HUES64 (cell line): ENCODE data around the gene SLC38A6.

Experiments
- H3K27ac ChIP-seq: 2 replicates; pipeline ENCODE4 v1.7.0; 2013; ENCODE audit warnings: low read depth, low read length, inconsistent platforms
- H3K27me3 ChIP-seq: 2 replicates; pipeline ENCODE4 v1.6.1; 2013; ENCODE audit warnings: mild to moderate bottlenecking, low read length; ENCODE audit not compliant: insufficient read depth
- H3K36me3 ChIP-seq: 2 replicates; pipeline ENCODE4 v1.6.1; 2013; ENCODE audit warnings: mild to moderate bottlenecking, low read length; ENCODE audit not compliant: insufficient read depth
- H3K4me1 ChIP-seq: 2 replicates; pipeline ENCODE4 v1.6.1; 2013; ENCODE audit warnings: mild to moderate bottlenecking, low read length, moderate library complexity; ENCODE audit not compliant: insufficient read depth
- H3K4me3 ChIP-seq: 2 replicates; pipeline ENCODE4 v1.5.1; 2013; ENCODE audit warnings: mild to moderate bottlenecking, low read length, moderate library complexity
- H3K9ac ChIP-seq: 2 replicates; pipeline ENCODE4 v1.6.1; 2013; ENCODE audit warnings: mild to moderate bottlenecking, low read depth, low read length
- H3K9me3 ChIP-seq: 2 replicates; pipeline ENCODE4 v1.6.1; 2013; ENCODE audit warnings: low read depth, low read length; ENCODE audit not compliant: insufficient read depth
- WGBS: fragments of 150-250, 120-280 bp; methylation state at CpG from one replicate; pipeline ENCODE4 v1.1.7; 2013; ENCODE audit warnings: missing lambda C conversion rate; 5-methylcytosine and 5-hydroxymethylcytosine counted together

SLC38A6 gene

GRCh38 chr14:61033054-61033453 lies 52.0 kb downstream of the SLC38A6 start:
- no peak overlapping the region for H3K9ac ChIP-seq
- no peak overlapping the region for H3K4me3 ChIP-seq
- H3K27me3 ChIP-seq: no peaks in the 10 kb centered on the region
- H3K9me3 ChIP-seq: no peaks in the 10 kb centered on the region
- no peaks in the 10 kb centered on the region for H3K36me3 ChIP-seq
- 86% methylated on average over 2 of the region's 3 CpGs for WGBS
- H3K4me1 ChIP-seq: no peaks in the 10 kb centered on the region
- no peak overlapping the region for H3K27ac ChIP-seq

DNA sequence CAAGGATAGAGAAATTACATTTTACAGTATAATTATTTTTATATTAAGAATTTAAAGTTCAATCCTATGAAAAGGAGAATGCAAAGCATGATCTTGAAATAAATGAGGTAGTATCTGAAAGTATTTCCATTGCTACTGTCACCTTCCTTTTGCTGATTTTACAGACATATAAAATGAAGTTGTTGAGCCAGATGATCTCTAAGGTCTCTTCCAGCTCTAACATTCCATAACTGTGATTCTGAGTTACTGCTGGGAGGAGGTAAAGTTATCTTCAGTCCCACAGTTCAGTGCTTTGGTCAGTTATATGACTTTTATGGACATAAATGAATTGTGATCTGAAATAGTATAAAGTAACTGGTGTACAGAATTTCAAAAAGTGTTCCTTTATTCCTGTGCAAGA lies 52.8 kb downstream of the SLC38A6 start:
- Histone ChIP-seq H3K27me3 (no peaks in the 10 kb centered on the region), H3K36me3 (no peaks in the 10 kb centered on the region), H3K4me1 (no peaks in the 10 kb centered on the region), H3K9ac (no peak overlapping the region), H3K9me3 (no peaks in the 10 kb centered on the region), H3K4me3 (no peak overlapping the region), H3K27ac (no peak overlapping the region)

DNA sequence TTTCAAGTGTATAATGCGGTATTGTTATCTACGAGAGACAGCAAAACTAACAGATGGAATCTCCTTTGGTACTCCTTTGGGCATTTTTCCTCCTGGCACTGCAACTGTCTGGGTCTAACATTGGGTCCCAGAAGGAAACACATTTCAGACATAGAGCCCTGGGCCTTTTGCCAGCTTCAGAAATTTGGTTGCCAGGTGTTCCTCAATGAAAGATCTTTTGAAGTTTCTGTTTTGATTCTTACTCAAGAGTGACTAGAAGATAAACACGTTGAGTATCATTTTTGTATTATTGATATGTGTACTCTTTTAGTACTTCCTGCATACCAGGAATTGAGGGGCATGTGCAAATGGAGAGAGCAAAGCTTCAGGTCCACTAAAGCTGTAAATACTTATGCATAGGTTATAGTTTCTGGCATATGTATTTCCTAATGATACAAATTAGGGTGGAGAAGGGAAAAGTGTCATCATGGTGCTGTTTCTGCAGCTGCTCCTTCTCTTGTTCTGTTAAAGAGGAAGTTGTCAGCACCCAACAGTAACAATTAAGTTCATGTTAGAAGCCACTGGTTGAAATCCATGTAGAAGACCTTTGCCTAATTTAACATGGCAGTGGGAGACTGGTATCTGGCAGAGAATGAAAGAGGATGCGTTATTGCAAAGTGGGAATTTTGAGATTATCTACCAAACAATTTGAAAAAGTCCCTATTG lies 53.5 kb downstream of the SLC38A6 start:
- 98% methylated on average over 4 of the region's 4 CpGs for WGBS
- no peaks in the 10 kb centered on the region for H3K4me1 ChIP-seq
- H3K4me3 ChIP-seq: no peak overlapping the region
- H3K27me3 ChIP-seq: no peaks in the 10 kb centered on the region
- no peak overlapping the region for H3K9ac ChIP-seq
- H3K9me3 ChIP-seq: no peaks in the 10 kb centered on the region
- no peaks in the 10 kb centered on the region for H3K36me3 ChIP-seq
- no peak overlapping the region for H3K27ac ChIP-seq

DNA sequence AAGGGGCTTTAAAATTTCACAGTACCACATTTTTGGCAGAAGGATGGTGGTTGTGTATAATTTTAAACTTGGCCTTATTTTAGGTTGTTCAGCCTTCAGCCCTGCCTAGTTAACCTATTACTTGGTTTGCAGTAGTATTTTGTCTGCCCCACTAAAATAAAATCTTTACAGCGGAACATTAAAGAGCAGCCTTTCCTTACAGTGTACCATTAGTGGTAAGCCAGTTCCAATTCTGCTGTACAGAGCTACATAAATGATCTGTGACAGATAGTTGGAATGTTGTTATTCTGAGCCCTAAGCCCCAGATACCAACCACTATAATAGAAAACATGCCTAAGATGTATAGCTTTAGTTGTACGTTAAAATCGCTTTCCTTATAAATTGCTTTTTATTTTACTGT lies 56.2 kb downstream of the SLC38A6 start:
- Histone ChIP-seq H3K4me3 (no peak overlapping the region), H3K27ac (no peak overlapping the region), H3K4me1 (peaks cover 3% of the 10 kb centered on the region), H3K9me3 (no peaks in the 10 kb centered on the region), H3K36me3 (no peaks in the 10 kb centered on the region), H3K27me3 (no peaks in the 10 kb centered on the region), H3K9ac (no peak overlapping the region)
- 95% methylated on average over 2 of the region's 3 CpGs for WGBS

DNA sequence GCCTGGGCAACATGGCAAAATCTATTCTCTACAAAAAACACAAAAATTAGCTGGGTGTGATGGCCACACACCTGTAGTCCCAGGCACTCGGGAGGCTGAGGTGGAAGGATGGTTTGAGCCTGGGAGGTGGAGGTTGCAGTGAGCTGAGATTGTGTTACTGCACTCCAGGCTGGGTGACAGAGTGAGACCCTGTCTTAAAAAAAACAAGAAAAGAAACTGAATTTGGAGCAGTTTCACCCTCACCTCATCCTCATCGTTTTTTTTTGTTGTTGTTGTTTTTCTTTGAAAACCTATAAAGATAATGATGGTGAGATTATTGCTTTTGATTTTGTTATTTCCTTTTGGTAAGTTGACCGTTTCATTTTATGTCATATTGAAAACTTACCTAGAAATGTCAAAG lies 60.7 kb downstream of the SLC38A6 start:
- H3K27ac ChIP-seq: no peak overlapping the region

GRCh38 chr14:61042220-61042619 lies 61.2 kb downstream of the SLC38A6 start:
- Histone ChIP-seq H3K27me3 (no peaks in the 10 kb centered on the region), H3K9ac (no peak overlapping the region), H3K4me3 (no peak overlapping the region), H3K36me3 (no peaks in the 10 kb centered on the region), H3K4me1 (peaks cover 8% of the 10 kb centered on the region), H3K9me3 (no peaks in the 10 kb centered on the region), H3K27ac (no peak overlapping the region)

More for the DNA sequence above, 60.7 kb downstream of the SLC38A6 start:
- WGBS: 100% methylated on average over 3 of the region's 3 CpGs
- Histone ChIP-seq H3K27me3 (no peaks in the 10 kb centered on the region), H3K36me3 (no peaks in the 10 kb centered on the region), H3K9ac (no peak overlapping the region), H3K4me1 (peaks cover 8% of the 10 kb centered on the region), H3K9me3 (no peaks in the 10 kb centered on the region), H3K4me3 (no peak overlapping the region)

GRCh38 chr14:61043506-61043905 lies 62.5 kb downstream of the SLC38A6 start:
- Histone ChIP-seq H3K36me3 (no peaks in the 10 kb centered on the region), H3K4me3 (no peak overlapping the region), H3K9me3 (no peaks in the 10 kb centered on the region), H3K4me1 (peaks cover 8% of the 10 kb centered on the region), H3K27me3 (no peaks in the 10 kb centered on the region), H3K9ac (no peak overlapping the region), H3K27ac (no peak overlapping the region)
- 97% methylated on average over 1 of the region's 1 CpG for WGBS

- Histone ChIP-seq H3K36me3 (no peaks in the 10 kb centered on the region), H3K27ac (no peak overlapping the region), H3K4me1 (peaks cover 23% of the 10 kb centered on the region), H3K9ac (no peak overlapping the region), H3K27me3 (no peaks in the 10 kb centered on the region), H3K4me3 (no peak overlapping the region), H3K9me3 (no peaks in the 10 kb centered on the region)
These were observed 66.0 kb downstream of the SLC38A6 start for GRCh38 chr14:61047021-61047420.

DNA sequence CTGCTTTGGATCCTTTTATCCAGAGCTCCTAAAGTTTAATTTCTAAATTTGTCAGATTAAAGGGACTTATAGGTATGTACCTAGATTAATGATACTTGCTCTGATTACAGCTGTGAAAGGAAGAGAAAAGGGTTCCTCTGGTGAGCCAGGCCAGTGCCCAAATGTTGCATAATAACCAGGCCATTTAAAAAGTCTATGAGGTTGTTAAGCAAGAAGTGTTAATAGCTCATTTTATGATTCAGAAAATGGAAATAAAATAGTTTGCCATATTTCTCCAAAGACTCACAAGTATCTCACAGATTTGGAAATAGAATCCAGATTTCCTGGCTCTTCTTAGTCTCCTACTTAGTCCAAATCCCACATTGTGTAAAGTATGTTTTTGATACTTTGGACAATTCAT lies 67.6 kb downstream of the SLC38A6 start:
- H3K36me3 ChIP-seq: peaks cover 4% of the 10 kb centered on the region; the same call in 1 of the 2 replicates
- H3K27ac ChIP-seq: no peak overlapping the region
- peaks cover 15% of the 10 kb centered on the region for H3K4me1 ChIP-seq
- no peak overlapping the region for H3K9ac ChIP-seq
- 0 out of 2 replicates have a peak, but pooled peaks cover 9% of the 10 kb centered on the region for H3K9me3 ChIP-seq
- no peaks in the 10 kb centered on the region for H3K27me3 ChIP-seq
- no peak overlapping the region for H3K4me3 ChIP-seq

GRCh38 chr14:61050417-61050816 lies 69.4 kb downstream of the SLC38A6 start:
- H3K9me3 ChIP-seq: peaks cover 16% of the 10 kb centered on the region; the same call in 1 of the 2 replicates
- H3K27ac ChIP-seq: no peak overlapping the region
- H3K4me3 ChIP-seq: no peak overlapping the region
- peaks cover 15% of the 10 kb centered on the region for H3K4me1 ChIP-seq
- H3K27me3 ChIP-seq: no peaks in the 10 kb centered on the region
- 90% methylated on average over 1 of the region's 2 CpGs for WGBS
- no peak overlapping the region for H3K9ac ChIP-seq
- peaks cover 4% of the 10 kb centered on the region; the same call in 1 of the 2 replicates for H3K36me3 ChIP-seq

GRCh38 chr14:61051051-61051450 lies 70.0 kb downstream of the SLC38A6 start:
- WGBS: no CpG with 5 or more reads among the region's 1 CpG
- Histone ChIP-seq H3K4me1 (peaks cover 15% of the 10 kb centered on the region), H3K27me3 (no peaks in the 10 kb centered on the region), H3K9ac (no peak overlapping the region), H3K4me3 (no peak overlapping the region), H3K27ac (no peak overlapping the region), H3K36me3 (peaks cover 4% of the 10 kb centered on the region; the same call in 1 of the 2 replicates), H3K9me3 (peaks cover 16% of the 10 kb centered on the region; the same call in 1 of the 2 replicates)

- H3K9me3 ChIP-seq: peaks cover 16% of the 10 kb centered on the region; the same call in 1 of the 2 replicates
- no peaks in the 10 kb centered on the region for H3K27me3 ChIP-seq
- peaks cover 4% of the 10 kb centered on the region; the same call in 1 of the 2 replicates for H3K36me3 ChIP-seq
- no peak overlapping the region for H3K9ac ChIP-seq
- WGBS: 96% methylated on average over 2 of the region's 3 CpGs
- H3K4me3 ChIP-seq: no peak overlapping the region
- H3K4me1 ChIP-seq: peaks cover 15% of the 10 kb centered on the region
- no peak overlapping the region for H3K27ac ChIP-seq
These were observed 70.6 kb downstream of the SLC38A6 start for GRCh38 chr14:61051621-61052020.
